HG03108 (cell line): Measurements from ENCODE around the gene C19orf12.
"Not testable (repeated sequence)": the region's sequence is repeated elsewhere in the genome, so short reads cannot be mapped to it uniquely, and the experiment has no call there.

Experiments used
- ATAC-seq: cut with Tn5 transposase; IDR thresholded peaks from one replicate; pipeline ENCODE4 v1.9.1; 2021; ENCODE audit warnings: moderate library complexity; ENCODE audit not compliant: unreplicated experiment

The C19orf12 gene

GRCh38 chr19:29731331-29731850 lies 16.3 kb upstream of the C19orf12 start:
- ATAC-seq = no peak

GRCh38 chr19:29727906-29728305 lies 12.8 kb upstream of the C19orf12 start:
- no peak for ATAC-seq

GRCh38 chr19:29724746-29725145 lies 9.7 kb upstream of the C19orf12 start:
- no peak for ATAC-seq

- ATAC-seq = no peak
These were observed 9.1 kb upstream of the C19orf12 start for GRCh38 chr19:29724102-29724641.

DNA sequence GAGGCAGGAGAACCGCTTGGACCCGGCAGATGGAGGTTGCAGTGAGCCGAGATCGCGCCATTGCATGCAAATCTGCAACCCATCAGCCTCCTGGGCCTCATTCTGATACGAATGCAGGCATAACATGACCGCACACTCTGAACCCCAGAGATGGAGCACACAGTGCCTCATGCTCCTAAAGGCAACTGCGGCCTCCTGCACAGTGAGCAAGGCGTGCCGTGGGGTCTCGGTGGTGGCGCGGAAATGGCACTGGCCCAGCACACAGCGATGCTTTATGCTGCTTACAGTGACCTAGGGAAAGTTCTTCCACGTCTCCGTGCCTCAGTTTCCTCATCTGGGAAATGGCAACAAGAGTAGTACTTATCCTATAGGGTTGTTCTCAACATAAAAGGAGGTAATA lies 2.0 kb upstream of the C19orf12 start:
- ATAC-seq = no peak

- ATAC-seq = no peak
These were observed 880 bp upstream of the C19orf12 start for GRCh38 chr19:29715701-29716581.

DNA sequence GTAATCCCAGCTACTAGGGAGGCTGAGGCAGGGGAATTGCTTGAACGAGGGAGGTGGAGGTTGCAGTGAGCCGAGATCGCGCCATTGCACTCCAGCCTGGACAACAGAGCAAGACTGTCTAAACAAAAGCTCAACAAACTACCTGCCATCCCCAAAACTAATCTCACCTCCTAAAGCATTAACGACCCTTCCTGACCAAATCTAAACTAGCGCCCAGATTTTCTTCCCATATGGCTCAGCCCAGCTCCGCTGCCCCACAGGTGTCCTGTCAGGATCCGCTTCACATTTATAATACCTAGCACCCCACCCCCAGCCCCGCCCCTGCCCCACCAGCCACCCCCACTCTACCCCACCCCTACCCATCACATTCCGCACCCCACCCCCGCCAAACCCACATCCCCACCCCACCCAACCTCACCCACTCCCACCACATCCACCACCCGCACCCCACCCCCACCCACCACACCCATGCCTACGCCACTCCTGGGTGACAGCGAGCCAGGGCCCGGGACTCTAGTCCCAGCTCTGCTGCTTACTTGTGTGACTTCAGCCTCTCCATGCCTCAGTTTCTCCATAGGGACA lies 599 bp downstream of the C19orf12 start:
- no peak for ATAC-seq

- ATAC-seq = no peak
These were observed 2.1 kb downstream of the C19orf12 start for GRCh38 chr19:29712744-29713516.

DNA sequence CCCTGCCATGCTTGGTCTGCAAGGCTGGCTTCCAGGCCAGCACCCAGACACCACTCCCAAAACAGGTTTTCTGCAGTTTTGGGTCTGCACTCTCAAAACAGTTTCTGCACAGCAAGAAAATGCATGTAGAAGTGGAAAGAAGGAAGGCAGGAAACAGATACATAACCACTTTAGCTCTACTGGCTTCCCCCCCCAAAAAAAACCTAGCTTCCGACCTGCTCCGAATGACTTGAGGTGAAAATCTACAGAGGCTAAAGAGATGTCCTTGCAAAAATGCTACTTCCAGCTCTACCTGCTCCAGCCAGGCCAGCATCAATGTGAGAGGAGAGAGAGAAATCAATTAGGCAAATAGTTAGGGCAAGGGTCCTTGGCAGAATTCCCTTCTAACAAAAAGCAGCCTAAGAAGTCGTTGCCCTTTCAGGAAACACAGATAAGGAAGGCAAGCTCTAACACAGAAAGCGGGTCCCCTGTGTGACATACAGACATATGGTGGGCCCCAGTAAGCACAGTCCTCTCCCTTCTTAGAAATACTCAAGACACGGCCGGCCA lies 3.4 kb downstream of the C19orf12 start:
- no peak for ATAC-seq

- not testable (repeated sequence) for ATAC-seq
These were observed 5.6 kb downstream of the C19orf12 start for GRCh38 chr19:29709440-29709798.

- no peak for ATAC-seq
These were observed 6.3 kb downstream of the C19orf12 start for GRCh38 chr19:29708554-29709439.

DNA sequence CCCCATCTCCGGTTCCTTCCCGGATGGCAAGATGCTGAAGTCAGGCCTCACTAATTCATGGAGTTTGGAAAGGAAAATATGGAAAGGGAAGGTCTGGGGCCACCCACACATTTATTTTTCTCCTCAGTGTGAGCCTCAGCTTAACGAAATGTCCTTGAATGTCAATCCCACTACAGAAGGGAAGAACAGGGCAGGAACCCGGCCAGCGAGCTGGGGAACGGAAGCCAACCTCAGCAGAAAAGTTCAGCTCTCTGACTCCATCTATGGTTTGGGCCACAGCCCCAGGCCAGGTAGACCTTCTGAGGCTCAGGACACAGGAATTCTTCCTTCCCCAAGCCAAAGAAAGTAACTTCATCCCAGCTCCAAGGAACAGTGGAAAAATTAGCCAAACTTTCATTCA lies 8.4 kb downstream of the C19orf12 start:
- ATAC-seq = no peak

DNA sequence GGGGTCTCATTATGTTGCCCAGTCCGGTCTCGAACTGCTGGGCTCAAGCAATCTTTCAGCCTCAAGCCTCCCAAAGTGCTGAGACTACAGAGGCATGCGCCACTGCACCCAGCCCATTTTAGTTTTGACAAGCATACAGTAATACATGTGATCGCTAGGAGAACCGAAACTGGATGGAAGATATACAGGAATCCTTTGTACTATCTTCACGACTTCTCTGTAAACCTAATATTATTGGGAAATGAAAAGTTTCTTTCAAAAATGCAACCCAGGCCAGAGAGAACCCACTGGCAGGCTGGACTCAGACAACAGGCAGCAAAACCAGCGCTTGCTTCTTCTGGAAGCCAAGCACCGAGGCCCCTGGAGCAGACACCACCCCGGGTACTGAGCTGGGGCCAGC lies 9.4 kb downstream of the C19orf12 start:
- no peak for ATAC-seq

GRCh38 chr19:29704562-29705558 lies 10.2 kb downstream of the C19orf12 start:
- peak; percentile 63 for ATAC-seq

GRCh38 chr19:29702963-29703320 lies 12.1 kb downstream of the C19orf12 start:
- no peak for ATAC-seq

DNA sequence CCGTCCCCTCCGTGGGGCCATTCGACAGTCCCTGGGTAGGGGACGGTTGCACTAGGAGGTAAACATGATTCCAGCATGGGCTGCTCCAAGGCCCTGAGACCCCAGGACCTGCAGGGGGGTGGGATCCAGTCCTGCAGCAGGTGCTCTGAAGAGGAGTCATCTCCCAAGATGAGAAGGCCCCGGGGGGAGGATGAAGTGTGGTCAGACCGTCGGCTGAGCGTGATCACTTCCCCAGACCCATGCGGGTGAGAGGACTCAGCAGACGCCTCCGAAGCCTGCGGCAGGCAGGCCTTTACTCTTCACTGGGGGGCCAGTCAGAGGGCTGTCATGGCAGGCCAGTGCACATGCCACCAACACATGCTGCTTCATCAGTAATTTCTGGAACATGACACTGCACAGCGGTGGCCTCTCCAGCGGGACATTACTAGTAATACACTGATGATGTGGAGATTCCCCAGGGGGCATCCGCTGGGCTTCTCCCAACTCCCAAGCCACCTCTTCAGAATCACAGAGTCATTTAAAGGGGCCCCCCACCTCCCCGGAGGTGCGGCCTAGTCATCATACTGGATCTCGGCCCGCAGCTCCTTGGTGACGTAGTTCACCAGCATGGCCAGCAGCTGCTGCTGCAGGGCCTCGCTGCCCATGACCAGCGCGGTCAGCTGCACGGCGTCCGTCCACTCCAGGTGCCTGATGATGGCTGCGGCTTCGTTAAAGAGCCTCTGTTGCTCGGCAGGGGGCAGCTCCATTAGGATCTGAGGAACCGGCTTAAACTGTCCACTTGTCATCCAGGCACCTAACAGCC lies 12.7 kb downstream of the C19orf12 start:
- no peak for ATAC-seq

DNA sequence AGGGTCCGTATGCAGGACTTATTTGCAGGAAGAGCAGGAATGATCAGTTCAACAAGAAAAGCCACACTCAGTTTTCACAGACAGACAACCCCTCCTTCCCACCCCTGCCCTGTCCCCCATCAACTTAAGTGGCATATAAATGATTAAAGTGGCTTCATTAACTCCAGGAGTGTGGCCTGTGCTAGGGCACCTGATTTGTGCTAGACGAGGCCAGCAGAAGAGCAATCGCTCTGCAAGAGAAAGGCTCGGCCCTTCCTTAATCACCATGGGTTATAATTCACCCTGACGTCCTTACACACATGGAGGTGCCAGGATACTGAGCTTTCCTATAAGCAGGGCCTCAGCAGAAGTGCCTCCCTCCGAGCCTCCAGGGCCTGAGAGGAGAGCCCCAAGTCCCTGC lies 14.6 kb downstream of the C19orf12 start:
- no peak for ATAC-seq

DNA sequence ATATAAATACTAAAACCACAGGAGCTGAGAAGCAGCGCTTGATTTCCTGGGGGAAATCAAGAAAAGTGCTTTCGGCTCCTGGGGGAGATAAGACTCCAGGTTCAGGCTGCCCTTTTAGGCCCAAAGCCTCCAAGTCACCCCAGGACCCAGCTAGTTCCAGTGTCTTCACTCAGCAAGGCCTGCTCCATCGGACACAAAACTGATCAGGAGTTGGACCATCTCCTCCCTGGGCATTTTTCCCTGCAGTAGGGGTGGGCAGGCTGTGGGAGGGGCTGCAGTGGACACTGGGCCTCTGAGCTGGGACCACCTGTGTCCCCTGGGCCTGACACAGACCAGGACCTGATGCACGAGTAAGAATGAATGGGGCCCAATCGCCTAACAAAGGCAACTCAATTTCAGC lies 15.2 kb downstream of the C19orf12 start:
- ATAC-seq = no peak
